ENCODE data around the gene TNRC6C. TPM values are rescaled to one million over a fixed set of nuclear protein-coding genes. Genes with fewer than 3 reads are reported as not detected.

The TNRC6C gene
- total and polyA plus RNA-seq, 10 donors, result 1.7 to 37.0 (median 18.3) TPM

GRCh38 chr17:77936881-77937280, 21.6 kb upstream of the TNRC6C start:
- intact Hi-C loops (cut with DNase I; ENCODE audit: low total_unique reads), result no loop called here
- H3K4me1 ChIP-seq, result no peaks in the 10 kb centered on the region
- WGBS, 5 donors, result 87 to 92% (median 90%) methylated on average over 10 of the region's 10 CpGs
- no peak overlapping the region for H3K27ac ChIP-seq
- H3K4me3 ChIP-seq, result no peak overlapping the region
- H3K27me3 ChIP-seq (replicated peaks in 1 of 7), result peaks cover 0 to 61% (median 0%) of the 10 kb centered on the region in 7 donors
- DNase-seq, result no peak
- no peak for TF ChIP-seq POLR2A (IDR thresholded peaks at IDR 0.05)
- no peak for TF ChIP-seq CTCF (IDR thresholded peaks at IDR 0.05 in 8 of 11, conservative IDR thresholded peaks at IDR 0.05 in 3 of 11)
- no peak for TF ChIP-seq POLR2AphosphoS5 (IDR thresholded peaks at IDR 0.05)
- H3K36me3 ChIP-seq, result no peaks in the 10 kb centered on the region
- no peaks in the 10 kb centered on the region for H3K9me3 ChIP-seq

DNA sequence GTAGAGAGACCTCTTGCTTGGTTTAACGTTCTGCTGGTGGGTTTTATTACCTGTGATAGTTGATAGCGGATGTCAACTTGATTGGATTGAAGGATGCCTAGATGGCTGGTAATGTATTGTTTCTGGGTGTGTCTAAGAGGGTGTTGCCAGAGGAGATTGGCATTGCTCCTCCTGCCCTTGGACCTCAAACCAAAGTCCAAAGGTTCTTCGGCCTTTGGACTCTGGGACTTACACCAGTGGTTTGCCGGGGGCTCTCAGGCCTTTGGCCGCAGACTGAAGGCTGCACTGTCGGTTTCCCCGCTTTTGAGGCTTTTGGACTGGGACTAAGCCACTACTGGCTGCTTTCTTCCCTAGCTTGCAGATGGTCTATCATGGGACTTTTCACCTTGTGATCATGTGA, 17.5 kb upstream of the TNRC6C start:
- intact Hi-C loops (cut with DNase I; ENCODE audit: low total_unique reads), result no loop called here
- TF ChIP-seq CTCF (IDR thresholded peaks at IDR 0.05 in 8 of 11, conservative IDR thresholded peaks at IDR 0.05 in 3 of 11) (no peak), POLR2A (IDR thresholded peaks at IDR 0.05) (no peak), POLR2AphosphoS5 (IDR thresholded peaks at IDR 0.05) (no peak)
- no peaks in the 10 kb centered on the region for H3K4me1 ChIP-seq
- no peaks in the 10 kb centered on the region for H3K9me3 ChIP-seq
- DNase-seq, result no peak
- H3K27ac ChIP-seq, result no peak overlapping the region
- H3K36me3 ChIP-seq, result no peaks in the 10 kb centered on the region
- peaks cover 0 to 53% (median 0%) of the 10 kb centered on the region in 7 donors for H3K27me3 ChIP-seq (replicated peaks in 1 of 7)
- 86 to 97% (median 88%) methylated on average over 7 of the region's 7 CpGs for WGBS, 5 donors
- no peak overlapping the region for H3K4me3 ChIP-seq

- intact Hi-C loops (cut with DNase I; ENCODE audit: low total_unique reads), result no loop called here
- Histone ChIP-seq H3K27ac (no peak overlapping the region), H3K9me3 (no peaks in the 10 kb centered on the region), H3K36me3 (no peaks in the 10 kb centered on the region), H3K4me1 (peaks cover 0 to 7% (median 0%) of the 10 kb centered on the region in 6 donors), H3K27me3 (replicated peaks in 1 of 7) (peaks cover 0 to 49% (median 0%) of the 10 kb centered on the region in 7 donors), H3K4me3 (no peak overlapping the region)
- DNase-seq, result no peak
- 83 to 91% (median 86%) methylated on average over 11 of the region's 11 CpGs for WGBS, 5 donors
- TF ChIP-seq POLR2A (IDR thresholded peaks at IDR 0.05), result no peak
- no peak for TF ChIP-seq CTCF (IDR thresholded peaks at IDR 0.05 in 8 of 11, conservative IDR thresholded peaks at IDR 0.05 in 3 of 11)
- TF ChIP-seq POLR2AphosphoS5 (IDR thresholded peaks at IDR 0.05), result no peak
Measured at GRCh38 chr17:77942112-77942988, 16.2 kb upstream of the TNRC6C start.

DNA sequence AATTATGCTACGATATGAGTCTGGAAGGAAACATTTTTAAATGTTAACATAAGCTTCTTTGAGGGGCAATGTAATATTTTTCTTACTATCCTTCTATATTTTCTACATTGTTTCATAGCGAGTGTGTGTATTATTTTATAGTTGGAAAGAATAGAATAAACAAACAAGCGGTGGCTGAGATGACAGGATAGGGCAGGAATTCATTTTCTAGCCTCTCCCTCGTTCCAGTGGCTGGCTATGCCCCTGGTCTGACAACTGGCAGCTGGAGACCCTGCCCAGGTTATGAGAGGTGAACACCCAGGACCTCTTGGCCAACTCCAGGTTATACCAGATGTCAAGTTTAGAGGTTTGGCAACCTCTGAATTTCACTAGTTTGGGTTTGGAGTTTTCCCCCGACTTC, 14.5 kb upstream of the TNRC6C start:
- Histone ChIP-seq H3K27me3 (replicated peaks in 1 of 7) (peaks cover 0 to 44% (median 0%) of the 10 kb centered on the region in 7 donors), H3K4me1 (peaks cover 0 to 8% (median 0%) of the 10 kb centered on the region in 6 donors), H3K36me3 (no peaks in the 10 kb centered on the region), H3K27ac (no peak overlapping the region), H3K4me3 (no peak overlapping the region), H3K9me3 (peaks cover 0 to 4% (median 0%) of the 10 kb centered on the region in 8 donors)
- TF ChIP-seq CTCF (IDR thresholded peaks at IDR 0.05 in 8 of 11, conservative IDR thresholded peaks at IDR 0.05 in 3 of 11) (no peak), POLR2A (IDR thresholded peaks at IDR 0.05) (no peak), POLR2AphosphoS5 (IDR thresholded peaks at IDR 0.05) (no peak)
- intact Hi-C loops (cut with DNase I; ENCODE audit: low total_unique reads), result no loop called here
- WGBS, 5 donors, result 75 to 87% (median 79%) methylated on average over 5 of the region's 5 CpGs
- DNase-seq, result no peak

All from spleen (tissue), 11 donors.